Smooth muscle cell of the coronary artery (primary cell): ENCODE data around the gene FOXO6. TPM values are rescaled to one million over a fixed set of nuclear protein-coding genes. Genes with fewer than 3 reads are reported as not detected.

Source experiments
- total RNA-seq: library from RNA; depleted of rRNA; stranded (reverse); fragments of >200 nt; gene quantifications from 2 replicates; pipeline ENCODE4 v1.2.3, GENCODE V29; 2014; ENCODE audit warnings: low replicate concordance

FOXO6 gene
- total RNA-seq, result not detected in 2 replicates

GRCh38 chr1:41360786-41361494 lies at the start of gene FOXO6:
Gene FOXO6 (plus strand): TSS chr1:41361434.

Other genes starting within 250 kb of the FOXO6 start
- gene SCMH1, start 119.1 kb upstream of the FOXO6 start, total RNA-seq, result 5.3 and 10.1 TPM in 2 replicates
- gene EDN2, start 123.2 kb downstream of the FOXO6 start, total RNA-seq, result 0.35 TPM in 1 of 2 replicates, not detected in the other